Activated B cell treated with CpG ODN at 0.5 μM for 24 hours (primary cell): Measurements from ENCODE around the gene XAGE3. TPM values are rescaled to one million over a fixed set of nuclear protein-coding genes. Genes with fewer than 3 reads are reported as not detected.

ENCODE experiments used
- ATAC-seq: fragments of 200-7000 bp; cut with Tn5 transposase; one replicate; pipeline ENCODE4 v1.10.0; 2021; ENCODE audit warnings: low read depth, mild to moderate bottlenecking, moderate library complexity
- CTCF ChIA-PET: fragments of 350-600 bp; sonication (Branson Sonifier 250); formaldehyde crosslinking; loops from one replicate; lab custom pipeline; 2021; ENCODE audit warnings: antibody characterized with exemption; lab: Charles Lee
- POLR2A ChIA-PET: fragments of 350-600 bp; sonication (Branson Sonifier 250); formaldehyde crosslinking; loops from one replicate; lab custom pipeline; 2021; ENCODE audit warnings: antibody characterized with exemption; lab: Charles Lee
- DNase-seq: peaks from one replicate; pipeline ENCODE4 v3.0.0; 2022
- H3K27ac Mint-ChIP-seq: one replicate; pipeline ENCODE4 v1.8.0; 2020; ENCODE audit warnings: mixed read lengths
- H3K27me3 Mint-ChIP-seq: one replicate; pipeline ENCODE4 v1.8.0; 2021; ENCODE audit warnings: mixed read lengths
- H3K36me3 Mint-ChIP-seq: one replicate; pipeline ENCODE4 v1.8.0; 2021; ENCODE audit warnings: low read depth, mixed read lengths
- H3K4me1 Mint-ChIP-seq: one replicate; pipeline ENCODE4 v1.8.0; 2021; ENCODE audit warnings: mixed read lengths
- H3K4me3 Mint-ChIP-seq: one replicate; pipeline ENCODE4 v1.8.0; 2020; ENCODE audit warnings: mild to moderate bottlenecking, mixed read lengths
- H3K9me3 Mint-ChIP-seq: one replicate; pipeline ENCODE4 v1.8.0; 2020; ENCODE audit warnings: mixed read lengths
- intact Hi-C: fragments of 100-400 bp; cut with micrococcal nuclease; formaldehyde crosslinking; loops from one replicate; pipeline ENCODE4 v1.15.1; 2024
- total RNA-seq: library from RNA; stranded (reverse); gene quantifications from 2 replicates; pipeline ENCODE4 v1.2.3, GENCODE V29; 2022
- TF ChIP-seq, protein P1 (sequence below): fragments of 200-600 bp; IDR thresholded peaks from one replicate; pipeline ENCODE4 v1.8.0; 2022; ENCODE audit warnings: antibody characterized with exemption, mild to moderate bottlenecking

XAGE3 gene
- total RNA-seq, 1 donor from 2014 or later, result not detected

DNA sequence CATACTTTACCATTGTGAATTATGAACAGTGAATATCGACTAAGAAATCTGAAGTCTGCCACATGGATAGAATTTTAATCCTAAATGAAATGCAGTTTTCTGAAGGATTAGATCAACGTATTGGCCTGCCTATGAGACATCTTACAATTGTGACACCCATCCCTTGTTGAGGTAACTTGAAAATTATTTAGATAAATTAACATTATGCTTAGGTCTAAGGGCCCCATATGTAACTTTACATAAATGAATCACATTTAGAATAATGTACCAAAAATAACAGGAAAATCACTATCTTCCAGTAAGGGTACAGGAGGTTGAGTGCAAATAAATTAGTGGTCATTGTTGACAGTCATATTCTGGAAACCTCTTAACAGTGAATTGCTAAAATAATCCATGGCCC is 43.3 kb downstream of the XAGE3 start:
- ATAC-seq (no peak), DNase-seq (no peak)
- Mint-ChIP-seq H3K4me3 (no peak overlapping the region), H3K36me3 (no peaks in the 10 kb centered on the region), H3K27ac (no peak overlapping the region), H3K9me3 (no peaks in the 10 kb centered on the region), H3K4me1 (no peaks in the 10 kb centered on the region), H3K27me3 (no peaks in the 10 kb centered on the region)
- POLR2A ChIA-PET, result no interaction called here
- TF ChIP-seq, protein P1, sequence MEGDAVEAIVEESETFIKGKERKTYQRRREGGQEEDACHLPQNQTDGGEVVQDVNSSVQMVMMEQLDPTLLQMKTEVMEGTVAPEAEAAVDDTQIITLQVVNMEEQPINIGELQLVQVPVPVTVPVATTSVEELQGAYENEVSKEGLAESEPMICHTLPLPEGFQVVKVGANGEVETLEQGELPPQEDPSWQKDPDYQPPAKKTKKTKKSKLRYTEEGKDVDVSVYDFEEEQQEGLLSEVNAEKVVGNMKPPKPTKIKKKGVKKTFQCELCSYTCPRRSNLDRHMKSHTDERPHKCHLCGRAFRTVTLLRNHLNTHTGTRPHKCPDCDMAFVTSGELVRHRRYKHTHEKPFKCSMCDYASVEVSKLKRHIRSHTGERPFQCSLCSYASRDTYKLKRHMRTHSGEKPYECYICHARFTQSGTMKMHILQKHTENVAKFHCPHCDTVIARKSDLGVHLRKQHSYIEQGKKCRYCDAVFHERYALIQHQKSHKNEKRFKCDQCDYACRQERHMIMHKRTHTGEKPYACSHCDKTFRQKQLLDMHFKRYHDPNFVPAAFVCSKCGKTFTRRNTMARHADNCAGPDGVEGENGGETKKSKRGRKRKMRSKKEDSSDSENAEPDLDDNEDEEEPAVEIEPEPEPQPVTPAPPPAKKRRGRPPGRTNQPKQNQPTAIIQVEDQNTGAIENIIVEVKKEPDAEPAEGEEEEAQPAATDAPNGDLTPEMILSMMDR, result no peak
- CTCF ChIA-PET, result no interaction called here
- intact Hi-C loops, result no loop called here

DNA sequence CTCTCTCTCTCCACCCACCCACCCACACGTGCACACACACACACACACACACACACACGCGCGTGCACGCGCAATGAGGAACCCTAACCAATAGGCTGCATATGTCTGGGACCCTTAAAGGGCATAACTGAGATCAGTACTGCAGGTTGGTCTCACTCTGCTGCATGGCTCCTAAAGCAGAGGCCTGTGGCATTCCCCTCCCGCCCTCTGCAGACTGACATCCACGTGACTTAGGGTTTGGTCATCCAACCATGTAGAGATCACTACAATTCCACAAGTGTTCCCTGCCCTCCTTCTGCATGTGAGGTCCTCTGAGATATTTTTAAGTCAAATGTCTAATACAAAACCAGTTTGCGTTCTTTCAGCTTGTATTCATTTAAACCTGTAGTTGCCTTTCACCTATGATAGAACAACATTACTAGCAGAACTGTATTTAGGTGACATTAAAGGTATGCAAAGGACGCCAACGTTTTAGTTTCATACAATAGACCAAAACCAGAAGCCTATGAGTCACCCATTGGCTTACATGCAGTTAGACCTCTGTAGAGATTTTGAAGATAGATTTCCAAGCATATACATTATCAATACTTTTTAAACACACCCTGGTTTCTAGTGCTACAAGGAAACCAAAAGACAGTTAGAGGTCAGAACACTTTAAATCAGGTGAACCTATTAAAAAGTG is 46.7 kb downstream of the XAGE3 start:
- Mint-ChIP-seq H3K4me3 (no peak overlapping the region), H3K4me1 (no peaks in the 10 kb centered on the region), H3K27me3 (no peaks in the 10 kb centered on the region), H3K9me3 (no peaks in the 10 kb centered on the region), H3K27ac (no peak overlapping the region), H3K36me3 (no peaks in the 10 kb centered on the region)
- CTCF ChIA-PET, result no interaction called here
- intact Hi-C loops, result no loop called here
- TF ChIP-seq, protein P1, result no peak
- ATAC-seq, result no peak
- DNase-seq, result no peak
- POLR2A ChIA-PET, result no interaction called here

DNA sequence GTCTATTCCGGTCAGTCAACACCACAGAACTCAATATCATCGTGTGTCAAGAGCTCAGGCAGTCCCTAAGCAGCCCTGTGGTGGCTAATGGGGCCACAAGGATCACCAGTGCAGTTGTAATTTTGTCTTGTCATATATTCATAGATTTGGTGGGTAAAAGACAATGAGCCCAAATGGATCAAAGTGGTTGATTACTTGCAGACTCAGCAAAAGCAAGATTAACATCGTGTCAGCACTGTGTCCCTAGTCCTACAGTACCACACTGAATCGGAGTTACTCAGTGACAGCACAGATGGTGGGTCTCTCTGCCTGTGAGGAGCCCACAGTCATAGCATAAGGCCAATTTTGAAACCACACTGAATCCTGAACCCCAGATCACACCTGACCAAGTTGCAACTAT is 48.1 kb downstream of the XAGE3 start:
- H3K4me1 Mint-ChIP-seq, result no peaks in the 10 kb centered on the region
- H3K27me3 Mint-ChIP-seq, result no peaks in the 10 kb centered on the region
- intact Hi-C loops, result no loop called here
- ChIA-PET CTCF (no interaction called here), POLR2A (no interaction called here)
- H3K4me3 Mint-ChIP-seq, result no peak overlapping the region
- no peak for DNase-seq
- no peak overlapping the region for H3K27ac Mint-ChIP-seq
- no peak for ATAC-seq
- H3K9me3 Mint-ChIP-seq, result no peaks in the 10 kb centered on the region
- TF ChIP-seq, protein P1, result no peak
- H3K36me3 Mint-ChIP-seq, result no peaks in the 10 kb centered on the region

Other genes with a start within 250 kb of the XAGE3 start
- gene SSX7, start 213.2 kb downstream of the XAGE3 start, total RNA-seq, result not detected in 2 replicates
- not detected in 2 replicates for gene SSX2, start 160.9 kb downstream of the XAGE3 start, total RNA-seq
- not detected in 2 replicates for gene SSX2B, start 116.8 kb downstream of the XAGE3 start, total RNA-seq
- not detected in 2 replicates for gene SPANXN5, start 70.7 kb downstream of the XAGE3 start, total RNA-seq
- not detected in 2 replicates for gene XAGE5, start 56.8 kb downstream of the XAGE3 start, total RNA-seq
- gene FAM156B, start 29.2 kb upstream of the XAGE3 start, total RNA-seq, result 14.4 and 16.8 TPM in 2 replicates
- 18.5 and 21.6 TPM in 2 replicates for gene FAM156A, start 90.4 kb upstream of the XAGE3 start, total RNA-seq
- 0.10 and 0.16 TPM in 2 replicates for gene GPR173, start 180.7 kb upstream of the XAGE3 start, total RNA-seq
- gene TSPYL2, start 214.3 kb upstream of the XAGE3 start, total RNA-seq, result 48.2 and 49.7 TPM in 2 replicates
- gene KANTR, start 226.1 kb upstream of the XAGE3 start, total RNA-seq, result 11.2 and 12.0 TPM in 2 replicates